Neural cell (in vitro differentiated cells): ENCODE results near the gene FAM193B. TPM values are rescaled to one million over a fixed set of nuclear protein-coding genes. Genes with fewer than 3 reads are reported as not detected.

Source experiments
- H2AFZ ChIP-seq: fragments of 200-600, 300-800 bp; sonication (generic), shearing (Covaris generic); 2 replicates; pipeline ENCODE4 v1.6.0; 2014; ENCODE audit warnings: low read depth, mild to moderate bottlenecking, antibody characterized with exemption, low read length, moderate library complexity
- H3F3A ChIP-seq: fragments of 200-600 bp; shearing (Covaris generic); 2 replicates; pipeline ENCODE4 v1.6.1; 2016; ENCODE audit warnings: mild to moderate bottlenecking, moderate library complexity, mixed read lengths, antibody characterized with exemption, low read length; ENCODE audit not compliant: insufficient read depth, poor library complexity, severe bottlenecking
- H3K27ac ChIP-seq: fragments of 200-600, 300-800 bp; sonication (generic), shearing (Covaris generic); 2 replicates; pipeline ENCODE4 v1.5.1; 2014; ENCODE audit warnings: mild to moderate bottlenecking, low read length, moderate library complexity
- H3K27me3 ChIP-seq: fragments of 300-800, 200-600 bp; sonication (generic), shearing (Covaris generic); 2 replicates; pipeline ENCODE4 v1.6.0; 2014; ENCODE audit warnings: mild to moderate bottlenecking, low read depth, low read length, moderate library complexity; ENCODE audit not compliant: insufficient read depth
- H3K36me3 ChIP-seq: fragments of 300-800, 200-600 bp; sonication (generic), shearing (Covaris generic); 2 replicates; pipeline ENCODE4 v1.5.1; 2014; ENCODE audit warnings: mild to moderate bottlenecking, antibody characterized with exemption, low read length, moderate library complexity; ENCODE audit not compliant: insufficient read depth
- H3K4me2 ChIP-seq: fragments of 300-800, 200-600 bp; sonication (generic), shearing (Covaris generic); 2 replicates; pipeline ENCODE4 v1.6.0; 2014; ENCODE audit warnings: mild to moderate bottlenecking, low read length
- H3K4me3 ChIP-seq: fragments of 300-800, 200-600 bp; sonication (generic), shearing (Covaris generic); 2 replicates; pipeline ENCODE4 v1.5.1; 2014; ENCODE audit warnings: mild to moderate bottlenecking, low read length, moderate library complexity
- H3K79me2 ChIP-seq: fragments of 200-600 bp; shearing (Covaris generic); replicated peaks from 2 replicates; pipeline ENCODE4 v1.6.0; 2014; ENCODE audit warnings: mild to moderate bottlenecking, low read length, moderate library complexity; ENCODE audit not compliant: insufficient read depth
- H3K9ac ChIP-seq: fragments of 300-800, 200-600 bp; sonication (generic), shearing (Covaris generic); 2 replicates; pipeline ENCODE4 v1.6.1; 2016; ENCODE audit warnings: mild to moderate bottlenecking, low read length, mixed read lengths
- H3K9me2 ChIP-seq: fragments of 200-600 bp; shearing (Covaris generic); 2 replicates; pipeline ENCODE4 v1.6.1; 2016; ENCODE audit warnings: mild to moderate bottlenecking, low read length, mixed read lengths; ENCODE audit not compliant: insufficient read depth
- H3K9me3 ChIP-seq: fragments of 200-600, 300-800 bp; sonication (generic), shearing (Covaris generic); 2 replicates; pipeline ENCODE4 v1.6.1; 2016; ENCODE audit warnings: mild to moderate bottlenecking, mixed run types, low read length, moderate library complexity, mixed read lengths
- H4K20me1 ChIP-seq: fragments of 200-600 bp; shearing (Covaris generic); 2 replicates; pipeline ENCODE4 v1.6.1; 2016; ENCODE audit warnings: mild to moderate bottlenecking, mixed run types; ENCODE audit not compliant: insufficient read depth
- CTCF ChIP-seq: fragments of 450-650 bp; IDR thresholded peaks from 2 replicates; pipeline ENCODE4 v1.5.1; 2014; ENCODE audit warnings: antibody characterized with exemption, mild to moderate bottlenecking, moderate library complexity; ENCODE audit not compliant: poor library complexity, severe bottlenecking
- EP300 ChIP-seq: fragments of 450-650 bp; conservative IDR thresholded peaks from 2 replicates; pipeline ENCODE4 v1.6.1; 2014; ENCODE audit warnings: antibody characterized with exemption, mild to moderate bottlenecking, moderate library complexity; ENCODE audit not compliant: poor library complexity, severe bottlenecking
- EZH2 ChIP-seq: fragments of 200-600, 300-800 bp; shearing (Covaris generic), sonication (generic); IDR thresholded peaks from 2 replicates; pipeline ENCODE4 v1.6.1; 2014; ENCODE audit warnings: antibody characterized with exemption, low read length, borderline replicate concordance, mild to moderate bottlenecking; ENCODE audit not compliant: insufficient read depth, poor library complexity, severe bottlenecking
- MXI1 ChIP-seq: fragments of 450-650 bp; conservative IDR thresholded peaks from 2 replicates; pipeline ENCODE4 v1.6.1; 2014; ENCODE audit warnings: antibody characterized with exemption, mild to moderate bottlenecking; ENCODE audit not compliant: poor library complexity, severe bottlenecking
- POLR2AphosphoS5 ChIP-seq: IDR thresholded peaks from 2 replicates; pipeline ENCODE4 v1.6.1; 2012
- RAD21 ChIP-seq: fragments of 450-650 bp; conservative IDR thresholded peaks from 2 replicates; pipeline ENCODE4 v1.6.1; 2014; ENCODE audit warnings: antibody characterized with exemption, mild to moderate bottlenecking, moderate library complexity
- SMC3 ChIP-seq: fragments of 450-650 bp; conservative IDR thresholded peaks from 2 replicates; pipeline ENCODE4 v1.6.1; 2014; ENCODE audit warnings: antibody characterized with exemption, mild to moderate bottlenecking, moderate library complexity; ENCODE audit not compliant: poor library complexity
- TAF1 ChIP-seq: IDR thresholded peaks from 2 replicates; pipeline ENCODE4 v1.6.1; 2012; ENCODE audit warnings: low read depth
- polyA plus RNA-seq: library from polyadenylated mRNA; depleted of rRNA; stranded (reverse); fragments of >200 nt; gene quantifications from 2 replicates; pipeline ENCODE4 v1.2.3, GENCODE V29; 2014
- TF ChIP-seq, protein P1 (sequence below): IDR thresholded peaks from 2 replicates; pipeline ENCODE4 v1.6.1; 2012; ENCODE audit warnings: borderline replicate concordance

The FAM193B gene
- polyA plus RNA-seq, 1 donor from 2014 or later = 79.2 TPM

- Histone ChIP-seq H3K4me3 (no peak overlapping the region), H3K9me3 (no peaks in the 10 kb centered on the region), H3K9me2 (no peaks in the 10 kb centered on the region), H3K27me3 (no peaks in the 10 kb centered on the region), H3K79me2 (peaks cover 11% of the 10 kb centered on the region), H3K36me3 (peaks cover 4% of the 10 kb centered on the region), H3K27ac (no peak overlapping the region), H2AFZ (no peak overlapping the region), H4K20me1 (no peaks in the 10 kb centered on the region), H3K9ac (no peak overlapping the region), H3K4me2 (no peak overlapping the region), H3F3A (no peaks in the 10 kb centered on the region)
- TF ChIP-seq TAF1 (no peak), SMC3 (no peak), EZH2 (no peak), CTCF (no peak), POLR2AphosphoS5 (no peak), RAD21 (no peak), EP300 (no peak), MXI1 (no peak)
- TF ChIP-seq, protein P1, sequence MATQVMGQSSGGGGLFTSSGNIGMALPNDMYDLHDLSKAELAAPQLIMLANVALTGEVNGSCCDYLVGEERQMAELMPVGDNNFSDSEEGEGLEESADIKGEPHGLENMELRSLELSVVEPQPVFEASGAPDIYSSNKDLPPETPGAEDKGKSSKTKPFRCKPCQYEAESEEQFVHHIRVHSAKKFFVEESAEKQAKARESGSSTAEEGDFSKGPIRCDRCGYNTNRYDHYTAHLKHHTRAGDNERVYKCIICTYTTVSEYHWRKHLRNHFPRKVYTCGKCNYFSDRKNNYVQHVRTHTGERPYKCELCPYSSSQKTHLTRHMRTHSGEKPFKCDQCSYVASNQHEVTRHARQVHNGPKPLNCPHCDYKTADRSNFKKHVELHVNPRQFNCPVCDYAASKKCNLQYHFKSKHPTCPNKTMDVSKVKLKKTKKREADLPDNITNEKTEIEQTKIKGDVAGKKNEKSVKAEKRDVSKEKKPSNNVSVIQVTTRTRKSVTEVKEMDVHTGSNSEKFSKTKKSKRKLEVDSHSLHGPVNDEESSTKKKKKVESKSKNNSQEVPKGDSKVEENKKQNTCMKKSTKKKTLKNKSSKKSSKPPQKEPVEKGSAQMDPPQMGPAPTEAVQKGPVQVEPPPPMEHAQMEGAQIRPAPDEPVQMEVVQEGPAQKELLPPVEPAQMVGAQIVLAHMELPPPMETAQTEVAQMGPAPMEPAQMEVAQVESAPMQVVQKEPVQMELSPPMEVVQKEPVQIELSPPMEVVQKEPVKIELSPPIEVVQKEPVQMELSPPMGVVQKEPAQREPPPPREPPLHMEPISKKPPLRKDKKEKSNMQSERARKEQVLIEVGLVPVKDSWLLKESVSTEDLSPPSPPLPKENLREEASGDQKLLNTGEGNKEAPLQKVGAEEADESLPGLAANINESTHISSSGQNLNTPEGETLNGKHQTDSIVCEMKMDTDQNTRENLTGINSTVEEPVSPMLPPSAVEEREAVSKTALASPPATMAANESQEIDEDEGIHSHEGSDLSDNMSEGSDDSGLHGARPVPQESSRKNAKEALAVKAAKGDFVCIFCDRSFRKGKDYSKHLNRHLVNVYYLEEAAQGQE = no peak
Observed at GRCh38 chr5:177511181-177511580, 43.2 kb downstream of the FAM193B start.

GRCh38 chr5:177510567-177511053 lies 43.8 kb downstream of the FAM193B start:
- Histone ChIP-seq H3K27ac (no peak overlapping the region), H3K36me3 (peaks cover 4% of the 10 kb centered on the region), H3K9me2 (no peaks in the 10 kb centered on the region), H3K4me2 (no peak overlapping the region), H2AFZ (no peak overlapping the region), H3K9me3 (no peaks in the 10 kb centered on the region), H3K27me3 (no peaks in the 10 kb centered on the region), H3F3A (no peaks in the 10 kb centered on the region), H3K4me3 (no peak overlapping the region), H3K9ac (no peak overlapping the region), H3K79me2 (peaks cover 5% of the 10 kb centered on the region), H4K20me1 (no peaks in the 10 kb centered on the region)
- TF ChIP-seq CTCF = no peak
- no peak for TF ChIP-seq TAF1
- TF ChIP-seq EP300 = no peak
- no peak for TF ChIP-seq POLR2AphosphoS5
- TF ChIP-seq MXI1 = no peak
- no peak for TF ChIP-seq EZH2
